Heart right ventricle (tissue), 16 donors: ENCODE measurements around the gene NEK5. TPM values are rescaled to one million over a fixed set of nuclear protein-coding genes. Genes with fewer than 3 reads are reported as not detected.

Experiments used
- ATAC-seq, 8 donors: fragments of 200-7000 bp; cut with Tn5 transposase; one replicate each; pipeline ENCODE4 v1.9.1; 2020; ENCODE audit warnings: mild to moderate bottlenecking in 8 of 8, moderate library complexity in 8 of 8, moderate number of reproducible peaks in 1 of 8
- DNase-seq, 2 donors: peaks; one replicate each; pipeline ENCODE4 v3.0.0-alpha.2; 2020
- H3K27ac ChIP-seq, 10 donors: fragments of 200-600 bp; sonication (generic) in 2 of 10; one replicate each; pipeline versions ENCODE4 v1.5.0 to v1.8.0; 2020 to 2022; ENCODE audit warnings: mild to moderate bottlenecking in 3 of 10
- H3K27me3 ChIP-seq, 7 donors: fragments of 200-600 bp; one replicate each; pipeline ENCODE4 v1.8.0; 2021 to 2022; ENCODE audit warnings: mild to moderate bottlenecking in 2 of 7
- H3K36me3 ChIP-seq, 9 donors: fragments of 200-600 bp; sonication (generic) in 1 of 9; one replicate each; pipeline versions ENCODE4 v1.5.0 to v1.8.0; 2020 to 2022; ENCODE audit warnings: mild to moderate bottlenecking in 2 of 9
- H3K4me1 ChIP-seq, 9 donors: fragments of 200-600 bp; sonication (generic) in 1 of 9; one replicate each; pipeline versions ENCODE4 v1.5.0 to v1.8.0; 2020 to 2022; ENCODE audit warnings: mild to moderate bottlenecking in 4 of 9
- H3K4me3 ChIP-seq, 10 donors: fragments of 200-600 bp; sonication (generic) in 2 of 10; one replicate each; pipeline versions ENCODE4 v1.5.0 to v1.8.0; 2020 to 2022; ENCODE audit warnings: mild to moderate bottlenecking in 7 of 10, moderate library complexity in 2 of 10
- H3K9me3 ChIP-seq, 11 donors: fragments of 200-600 bp in 10 of 11; sonication (generic) in 2 of 11; one replicate each; pipeline versions ENCODE4 v1.5.0 to v1.8.0; 2013 to 2022; ENCODE audit warnings: mild to moderate bottlenecking in 2 of 11, control low read depth in 1 of 11, moderate library complexity in 1 of 11
- WGBS, 2 donors: extraction: QIAGEN DNeasy Blood & Tissue Kit; methylation state at CpG; one replicate each; pipeline ENCODE4 v1.1.7; 2013; ENCODE audit warnings: inconsistent platforms in 1 of 2; 5-methylcytosine and 5-hydroxymethylcytosine counted together
- intact Hi-C, 10 donors: fragments of 100-400 bp; cut with DNase I; formaldehyde crosslinking; loops; one replicate each; pipeline versions ENCODE4 v1.11.1 to v1.14.2; 2022
- polyA plus RNA-seq, 2 donors: library from polyadenylated mRNA; stranded (reverse); fragments of 200-250 nt; gene quantifications; one replicate each; pipeline ENCODE4 v1.2.3, GENCODE V29; 2013
- total RNA-seq, 10 donors: library from RNA; stranded (reverse); fragmentation: NEBNext Ultra II Directional in 3 of 10; extraction: Animal tissue kit (Norgen Biotek cat#: 25700) in 3 of 10; gene quantifications; one replicate each; pipeline versions ENCODE4 v1.2.1 to v1.2.4, GENCODE V29; 2021 to 2023
- TF ChIP-seq, protein P1 (sequence below), 9 donors: fragments of 200-600 bp; sonication (generic) in 2 of 9; IDR thresholded peaks; one replicate each; pipeline versions ENCODE4 v1.5.0 to v1.8.0; 2021 to 2022; ENCODE audit warnings: antibody characterized with exemption in 9 of 9, mild to moderate bottlenecking in 5 of 9, moderate library complexity in 1 of 9
- donor health status: Arrhythmogenic right ventricular cardiomyopathy.
- donor health status: ischemic (EF 13 %, LVEDD 7.1; RV severe dilation, severe dysfunction).
- donor health status: healthy with polysubstance abuse.
- donor health status: DM: no; HTN: yes; CAD: no.
- donor health status: DM: no; HTN: no; CAD: no.
- donor health status: ischemic (EF 25% LVEDD 6.9; RV normal size, moderate dysfunction).
- donor health status: ischemic (EF 25% LVEDD 5.7; RV mildly dilated, moderate dysfunction).
- donor health status: healthy.
- donor health status: DM: yes; HTN: yes; CAD: no.
- donor health status: Ischemic cardiomyopathy.
- donor health status: ischemic (EF 35%, LVEDD 5.7; RV mildly dilated, moderate dysfunction).
- donor health status: nonischemic (EF 11% LVEDD 7.7; RV severe dilation, severe dysfunction).
- donor health status: DM: yes; HTN: yes; CAD: no.
- donor health status: PGD.
- donor health status: ischemic (EF 29% LVEDD 5.4; RV normal size, mild dysfunction).
- donor health status: nonischemic (EF 23%, LVEDD 6.1; RV moderate dilation, normal function).

Gene NEK5
- total and polyA plus RNA-seq, 12 donors: 0.03 to 0.93 (median 0.25) TPM; not detected in 1

- peak; percentile 23 to 29 for DNase-seq
- ATAC-seq: peak; percentile 52 to 88 (median 62)
- TF ChIP-seq, protein P1, sequence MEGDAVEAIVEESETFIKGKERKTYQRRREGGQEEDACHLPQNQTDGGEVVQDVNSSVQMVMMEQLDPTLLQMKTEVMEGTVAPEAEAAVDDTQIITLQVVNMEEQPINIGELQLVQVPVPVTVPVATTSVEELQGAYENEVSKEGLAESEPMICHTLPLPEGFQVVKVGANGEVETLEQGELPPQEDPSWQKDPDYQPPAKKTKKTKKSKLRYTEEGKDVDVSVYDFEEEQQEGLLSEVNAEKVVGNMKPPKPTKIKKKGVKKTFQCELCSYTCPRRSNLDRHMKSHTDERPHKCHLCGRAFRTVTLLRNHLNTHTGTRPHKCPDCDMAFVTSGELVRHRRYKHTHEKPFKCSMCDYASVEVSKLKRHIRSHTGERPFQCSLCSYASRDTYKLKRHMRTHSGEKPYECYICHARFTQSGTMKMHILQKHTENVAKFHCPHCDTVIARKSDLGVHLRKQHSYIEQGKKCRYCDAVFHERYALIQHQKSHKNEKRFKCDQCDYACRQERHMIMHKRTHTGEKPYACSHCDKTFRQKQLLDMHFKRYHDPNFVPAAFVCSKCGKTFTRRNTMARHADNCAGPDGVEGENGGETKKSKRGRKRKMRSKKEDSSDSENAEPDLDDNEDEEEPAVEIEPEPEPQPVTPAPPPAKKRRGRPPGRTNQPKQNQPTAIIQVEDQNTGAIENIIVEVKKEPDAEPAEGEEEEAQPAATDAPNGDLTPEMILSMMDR (IDR thresholded peaks at IDR 0.05): no peak
- peaks cover 4 to 38% (median 32%) of the 10 kb centered on the region in 9 donors for H3K4me1 ChIP-seq
- 39 to 42% methylated on average over 9 of the region's 9 CpGs for WGBS, 2 donors
- no peaks in the 10 kb centered on the region for H3K27me3 ChIP-seq
- H3K36me3 ChIP-seq: no peaks in the 10 kb centered on the region
- intact Hi-C loops: loop anchor here in 3 of 10 donors (5.0 to 10.0 kb wide), 3 partner anchors 81 to 181 kb away; no protein-coding TSS in a partner anchor
- peak overlapping the region in 7 of 10 donors; percentile 30 to 75 (median 57) for H3K27ac ChIP-seq
- H3K9me3 ChIP-seq: no peaks in the 10 kb centered on the region
- H3K4me3 ChIP-seq: peak overlapping the region in 1 of 10 donors; percentile 9
Measured at GRCh38 chr13:51995677-51996551, 133.0 kb downstream of the NEK5 start.

DNA sequence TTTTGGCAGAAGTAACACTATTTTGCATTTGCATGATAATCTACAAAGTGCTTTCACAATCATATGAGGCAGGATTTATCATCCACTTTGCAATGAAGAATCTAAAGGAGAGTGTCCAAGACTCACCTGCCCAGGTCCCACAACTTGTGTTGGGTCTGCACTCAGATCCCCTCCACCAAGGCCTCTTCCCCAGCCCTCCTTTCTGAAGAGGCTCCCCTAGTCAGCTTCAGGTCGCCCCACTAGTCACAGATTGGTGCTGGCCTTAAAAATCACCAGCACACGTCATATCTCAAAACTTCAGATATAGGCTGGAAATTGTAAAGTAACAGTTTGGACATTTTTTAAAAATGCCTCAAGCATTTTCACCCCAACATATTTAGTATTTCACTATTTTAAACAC lies 135.2 kb downstream of the NEK5 start:
- WGBS, 2 donors: 88 to 90% methylated on average over 2 of the region's 2 CpGs
- TF ChIP-seq, protein P1 (IDR thresholded peaks at IDR 0.05): no peak
- no peak for ATAC-seq
- DNase-seq: no peak
- no peaks in the 10 kb centered on the region for H3K9me3 ChIP-seq
- intact Hi-C loops: loop anchor here in 2 of 10 donors (5.0 to 10.0 kb wide), 3 partner anchors 79 to 679 kb away; no protein-coding TSS in a partner anchor
- no peaks in the 10 kb centered on the region for H3K27me3 ChIP-seq
- H3K4me1 ChIP-seq: peaks cover 4 to 28% (median 20%) of the 10 kb centered on the region in 9 donors
- no peak overlapping the region for H3K4me3 ChIP-seq
- H3K27ac ChIP-seq: no peak overlapping the region
- H3K36me3 ChIP-seq: no peaks in the 10 kb centered on the region

GRCh38 chr13:51988988-51989618 lies 139.8 kb downstream of the NEK5 start:
- no peaks in the 10 kb centered on the region for H3K27me3 ChIP-seq
- no peak for DNase-seq
- no peak for ATAC-seq
- no peak overlapping the region for H3K4me3 ChIP-seq
- intact Hi-C loops: no loop called here
- H3K9me3 ChIP-seq: peaks cover 0 to 20% (median 0%) of the 10 kb centered on the region in 11 donors
- H3K4me1 ChIP-seq: no peaks in the 10 kb centered on the region
- WGBS, 2 donors: 88 to 92% methylated on average over 3 of the region's 3 CpGs
- H3K27ac ChIP-seq: no peak overlapping the region
- TF ChIP-seq, protein P1 (IDR thresholded peaks at IDR 0.05): no peak
- no peaks in the 10 kb centered on the region for H3K36me3 ChIP-seq

Other genes with a start within 250 kb of the NEK5 start
- gene ATP7B, start 117.6 kb downstream of the NEK5 start, total RNA-seq: 1 to 10 TPM; 3.0 to 9.3 (median 6.0) TPM
- gene ATP7B, start 117.6 kb downstream of the NEK5 start, polyA plus RNA-seq: 1 to 10 TPM; 2.0 to 3.2 TPM
- 10 to 100 TPM; 16.5 to 24.9 (median 22.2) TPM for gene ALG11, start 116.7 kb downstream of the NEK5 start, total RNA-seq
- gene ALG11, start 116.7 kb downstream of the NEK5 start, polyA plus RNA-seq: 1 to 10 TPM; 2.8 to 6.4 TPM
- 10 to 100 TPM in 8 of 10 donors, 1 to 10 TPM in 2; 8.9 to 15.1 (median 12.4) TPM for gene UTP14C, start 104.4 kb downstream of the NEK5 start, total RNA-seq
- 1 to 10 TPM; 3.0 to 4.9 TPM for gene UTP14C, start 104.4 kb downstream of the NEK5 start, polyA plus RNA-seq
- 1 to 10 TPM; 4.5 to 7.1 (median 5.8) TPM for gene NEK3, start 30.5 kb upstream of the NEK5 start, total RNA-seq
- 10 to 100 TPM in 1 of 2 donors, 1 to 10 TPM in 1; 7.5 to 37.9 TPM for gene NEK3, start 30.5 kb upstream of the NEK5 start, polyA plus RNA-seq